WTC11 (cell line): ENCODE measurements around the gene CPAMD8. TPM values are rescaled to one million over a fixed set of nuclear protein-coding genes. Genes with fewer than 3 reads are reported as not detected.

Experiments
- ATAC-seq: fragments of 200-7000 bp; cut with Tn5 transposase; 2 replicates; pipeline ENCODE4 v1.10.0; 2021; ENCODE audit warnings: mild to moderate bottlenecking, moderate library complexity
- CTCF ChIA-PET: fragments of 300-600 bp; sonication (Branson Sonifier 250); formaldehyde crosslinking; loops from one replicate; lab custom pipeline; 2021; ENCODE audit warnings: antibody characterized with exemption; lab: Charles Lee
- POLR2A ChIA-PET: fragments of 350-600 bp; sonication (Branson Sonifier 250); formaldehyde crosslinking; loops from one replicate; lab custom pipeline; 2021; ENCODE audit warnings: antibody characterized with exemption; lab: Charles Lee
- DNase-seq: peaks from one replicate; pipeline ENCODE4 v3.0.0; 2021; ENCODE audit warnings: low spot score
- H3K27ac Mint-ChIP-seq: 2 replicates; pipeline ENCODE4 v1.8.0; 2021; ENCODE audit warnings: mixed read lengths
- H3K27me3 Mint-ChIP-seq: 2 replicates; pipeline ENCODE4 v1.8.0; 2021; ENCODE audit warnings: low read depth, mild to moderate bottlenecking, moderate library complexity, mixed read lengths
- H3K36me3 Mint-ChIP-seq: 2 replicates; pipeline ENCODE4 v1.8.0; 2021; ENCODE audit warnings: mixed read lengths
- H3K4me1 Mint-ChIP-seq: 2 replicates; pipeline ENCODE4 v1.8.0; 2022; ENCODE audit warnings: mixed read lengths
- H3K4me3 Mint-ChIP-seq: 2 replicates; pipeline ENCODE4 v1.8.0; 2021; ENCODE audit warnings: mild to moderate bottlenecking, moderate library complexity, mixed read lengths
- H3K9me3 Mint-ChIP-seq: 2 replicates; pipeline ENCODE4 v1.8.0; 2021; ENCODE audit warnings: mixed read lengths
- ARID4B ChIP-seq: sonication (generic); formaldehyde crosslinking; IDR thresholded peaks from 2 replicates; pipeline ENCODE4 v1.8.0; 2023; ENCODE audit warnings: missing genetic modification reagents, mild to moderate bottlenecking, borderline replicate concordance
- ATF1 ChIP-seq: sonication (generic); formaldehyde crosslinking; IDR thresholded peaks from 2 replicates; pipeline ENCODE4 v1.8.1; 2023; ENCODE audit warnings: mild to moderate bottlenecking, moderate library complexity, missing genetic modification reagents
- ATF6 ChIP-seq: sonication (generic); formaldehyde crosslinking; IDR thresholded peaks from 2 replicates; pipeline ENCODE4 v1.8.1; 2023; ENCODE audit warnings: mild to moderate bottlenecking, missing genetic modification reagents
- CBFB ChIP-seq: sonication (generic); formaldehyde crosslinking; IDR thresholded peaks from 2 replicates; pipeline ENCODE4 v1.8.1; 2022; ENCODE audit warnings: mild to moderate bottlenecking, low read depth, missing genetic modification reagents
- CREB1 ChIP-seq: sonication (generic); formaldehyde crosslinking; IDR thresholded peaks from 2 replicates; pipeline ENCODE4 v1.8.0; 2023; ENCODE audit warnings: mild to moderate bottlenecking, missing genetic modification reagents
- E2F5 ChIP-seq: sonication (generic); formaldehyde crosslinking; IDR thresholded peaks from 2 replicates; pipeline ENCODE4 v1.8.1; 2022; ENCODE audit warnings: mild to moderate bottlenecking, moderate library complexity, missing genetic modification reagents
- EMX1 ChIP-seq: fragments of 250-450 bp; sonication (Bioruptor Pico); IDR thresholded peaks from 2 replicates; pipeline ENCODE4 v1.8.0; 2021; ENCODE audit warnings: mild to moderate bottlenecking
- FOXK1 ChIP-seq: sonication (generic); formaldehyde crosslinking; IDR thresholded peaks from 2 replicates; pipeline ENCODE4 v1.8.0; 2022; ENCODE audit warnings: mild to moderate bottlenecking, moderate library complexity, missing genetic modification reagents
- GABPB1 ChIP-seq: sonication (generic); formaldehyde crosslinking; IDR thresholded peaks from 2 replicates; pipeline ENCODE4 v1.8.1; 2023; ENCODE audit warnings: mild to moderate bottlenecking, missing genetic modification reagents
- IRF2 ChIP-seq: sonication (generic); formaldehyde crosslinking; IDR thresholded peaks from 2 replicates; pipeline ENCODE4 v1.8.0; 2022; ENCODE audit warnings: low read depth, missing genetic modification reagents, borderline replicate concordance
- JUN ChIP-seq: sonication (generic); formaldehyde crosslinking; IDR thresholded peaks from 2 replicates; pipeline ENCODE4 v1.8.0; 2023; ENCODE audit warnings: mild to moderate bottlenecking, missing genetic modification reagents
- MAX ChIP-seq: sonication (generic); formaldehyde crosslinking; IDR thresholded peaks from 2 replicates; pipeline ENCODE4 v1.8.0; 2022; ENCODE audit warnings: mild to moderate bottlenecking, missing genetic modification reagents
- MLX ChIP-seq: sonication (generic); formaldehyde crosslinking; IDR thresholded peaks from 2 replicates; pipeline ENCODE4 v1.8.1; 2023; ENCODE audit warnings: mild to moderate bottlenecking, missing genetic modification reagents, moderate library complexity
- NFYB ChIP-seq: sonication (generic); formaldehyde crosslinking; conservative IDR thresholded peaks from 2 replicates; pipeline ENCODE4 v1.8.0; 2022; ENCODE audit warnings: low read depth, missing genetic modification reagents
- NR1H2 ChIP-seq: sonication (generic); formaldehyde crosslinking; IDR thresholded peaks from 2 replicates; pipeline ENCODE4 v1.9.0; 2021; ENCODE audit warnings: mild to moderate bottlenecking, moderate library complexity, missing genetic modification reagents
- NR3C1 ChIP-seq: sonication (generic); formaldehyde crosslinking; conservative IDR thresholded peaks from 2 replicates; pipeline ENCODE4 v1.8.1; 2023; ENCODE audit warnings: low read depth, mild to moderate bottlenecking, missing genetic modification reagents
- OVOL2 ChIP-seq: fragments of 250-450 bp; sonication (Bioruptor Pico); IDR thresholded peaks from 2 replicates; pipeline ENCODE4 v1.9.0; 2021; ENCODE audit warnings: mild to moderate bottlenecking, borderline replicate concordance
- TEAD1 ChIP-seq: sonication (generic); formaldehyde crosslinking; IDR thresholded peaks from 2 replicates; pipeline ENCODE4 v1.8.0; 2022; ENCODE audit warnings: mild to moderate bottlenecking, missing genetic modification reagents
- TEAD4 ChIP-seq: sonication (generic); formaldehyde crosslinking; IDR thresholded peaks from 2 replicates; pipeline ENCODE4 v1.8.0; 2022; ENCODE audit warnings: mild to moderate bottlenecking, missing genetic modification reagents
- USF2 ChIP-seq: sonication (generic); formaldehyde crosslinking; IDR thresholded peaks from 2 replicates; pipeline ENCODE4 v1.8.1; 2023; ENCODE audit warnings: mild to moderate bottlenecking, missing genetic modification reagents, moderate library complexity
- ZNF121 ChIP-seq: sonication (generic); formaldehyde crosslinking; IDR thresholded peaks from 2 replicates; pipeline ENCODE4 v1.8.0; 2023; ENCODE audit warnings: missing genetic modification reagents
- ZNF219 ChIP-seq: sonication (generic); formaldehyde crosslinking; IDR thresholded peaks from 2 replicates; pipeline ENCODE4 v1.8.0; 2023; ENCODE audit warnings: missing genetic modification reagents, mild to moderate bottlenecking, borderline replicate concordance
- ZNF416 ChIP-seq: fragments of 250-450 bp; sonication (Bioruptor Pico); IDR thresholded peaks from 2 replicates; pipeline ENCODE4 v1.9.0; 2021; ENCODE audit warnings: mild to moderate bottlenecking, inconsistent platforms
- ZNF423 ChIP-seq: fragments of 250-450 bp; sonication (Bioruptor Pico); IDR thresholded peaks from 2 replicates; pipeline ENCODE4 v2.1.2; 2022; ENCODE audit warnings: mild to moderate bottlenecking, moderate library complexity
- total RNA-seq: library from RNA; stranded (reverse); gene quantifications from 3 replicates; pipeline ENCODE4 v1.2.3, GENCODE V29; 2021

CPAMD8 gene
- total RNA-seq, 1 experiment from 2014 or later, result 6.9 TPM

GRCh38 chr19:16890461-16891184 is 136.0 kb downstream of the CPAMD8 start:
- Mint-ChIP-seq H3K4me3 (no peak overlapping the region), H3K9me3 (no peaks in the 10 kb centered on the region), H3K27me3 (peaks cover 9% of the 10 kb centered on the region), H3K4me1 (peaks cover 4% of the 10 kb centered on the region; the same call in 1 of the 2 replicates), H3K27ac (no peak overlapping the region), H3K36me3 (no peaks in the 10 kb centered on the region)
- ATAC-seq (no peak), DNase-seq (no peak)
- TF ChIP-seq ZNF423 (CRISPR knock-in tag) (no peak), ATF1 (CRISPR knock-in tag) (no peak), MAX (CRISPR knock-in tag) (no peak), USF2 (CRISPR knock-in tag) (no peak), MLX (CRISPR knock-in tag) (no peak), NFYB (CRISPR knock-in tag) (no peak), TEAD4 (CRISPR knock-in tag) (no peak), CREB1 (no peak), IRF2 (CRISPR knock-in tag) (no peak), JUN (CRISPR knock-in tag) (no peak), NR3C1 (CRISPR knock-in tag) (no peak), OVOL2 (CRISPR knock-in tag) (no peak), CBFB (no peak), ATF6 (CRISPR knock-in tag) (no peak)
- ChIA-PET POLR2A (no interaction called here), CTCF (interaction anchor here (0.8 kb wide), 1 partner anchor 9 kb away, joined by 3 read pairs; no protein-coding TSS in a partner anchor)

GRCh38 chr19:16889883-16890460 is 136.6 kb downstream of the CPAMD8 start:
- H3K27ac Mint-ChIP-seq, result no peak overlapping the region
- ATAC-seq, result peak; percentile 22; the same call in 1 of the 2 replicates
- POLR2A ChIA-PET, result no interaction called here
- no peak overlapping the region for H3K4me3 Mint-ChIP-seq
- TF ChIP-seq E2F5 (CRISPR knock-in tag) (no peak), MLX (CRISPR knock-in tag) (no peak), NR1H2 (CRISPR knock-in tag) (no peak), ATF1 (CRISPR knock-in tag) (no peak), EMX1 (CRISPR knock-in tag) (no peak), ZNF416 (CRISPR knock-in tag) (no peak), ARID4B (CRISPR knock-in tag) (no peak), TEAD1 (CRISPR knock-in tag) (no peak), GABPB1 (no peak), ZNF121 (CRISPR knock-in tag) (no peak), NFYB (CRISPR knock-in tag) (no peak), ZNF219 (CRISPR knock-in tag) (no peak), FOXK1 (CRISPR knock-in tag) (no peak)
- no peaks in the 10 kb centered on the region for H3K36me3 Mint-ChIP-seq
- H3K9me3 Mint-ChIP-seq, result no peaks in the 10 kb centered on the region
- CTCF ChIA-PET, result interaction anchor here (0.8 kb wide), 1 partner anchor 10 kb away, joined by 3 read pairs; no protein-coding TSS in a partner anchor
- peaks cover 5% of the 10 kb centered on the region; the same call in 1 of the 2 replicates for H3K27me3 Mint-ChIP-seq
- no peak for DNase-seq
- no peaks in the 10 kb centered on the region for H3K4me1 Mint-ChIP-seq
